CD4-positive, alpha-beta T cell treated with Interleukin-15 for 1 hour (primary cell): ENCODE results near the gene UBASH3B.
A peak's percentile ranks its signal among the peaks of the same experiment; 100 is the strongest.

Source experiments
- DNase-seq: peaks from one replicate; pipeline ENCODE4 v3.0.0-alpha.2; 2020

The UBASH3B gene

DNA sequence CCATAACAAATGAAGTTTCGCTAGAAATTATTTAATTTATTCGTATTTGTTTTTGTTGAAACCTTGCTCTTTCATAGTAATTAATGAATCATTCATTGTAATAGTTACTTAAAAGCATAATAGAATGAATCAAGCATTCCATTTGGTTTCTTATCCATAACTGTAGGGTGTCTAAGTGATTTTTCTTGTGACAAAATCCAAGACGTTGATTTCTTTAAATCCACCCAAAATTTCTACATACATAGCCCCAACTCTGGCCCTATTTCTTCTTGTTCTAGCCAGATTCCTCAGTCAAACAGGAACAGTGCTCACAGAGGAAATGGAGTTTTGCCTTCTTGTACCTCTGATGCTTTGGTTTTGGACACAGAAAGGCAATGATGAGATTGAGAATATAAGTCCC is 25.5 kb downstream of the UBASH3B start:
- DNase-seq, result no peak

DNA sequence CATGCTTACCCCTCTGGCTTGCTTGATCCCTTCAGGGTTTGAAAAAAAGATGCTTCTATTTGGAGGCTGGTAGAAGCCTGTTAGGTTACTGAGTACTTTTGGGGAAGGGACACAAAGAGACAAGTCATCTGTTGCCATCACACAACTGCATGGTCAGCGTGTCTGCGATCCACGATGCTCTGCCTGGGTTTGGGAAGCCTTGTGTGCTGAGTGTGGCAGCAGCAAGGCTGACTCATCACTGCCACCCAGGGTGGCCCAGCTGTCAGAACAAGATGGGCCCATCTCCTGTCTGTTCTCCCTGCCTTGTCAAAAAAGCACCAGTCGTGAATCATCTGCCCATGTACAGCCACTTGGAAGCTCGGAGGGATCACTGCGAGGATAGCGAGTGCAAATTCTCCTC is 26.2 kb downstream of the UBASH3B start:
- DNase-seq, result no peak

DNA sequence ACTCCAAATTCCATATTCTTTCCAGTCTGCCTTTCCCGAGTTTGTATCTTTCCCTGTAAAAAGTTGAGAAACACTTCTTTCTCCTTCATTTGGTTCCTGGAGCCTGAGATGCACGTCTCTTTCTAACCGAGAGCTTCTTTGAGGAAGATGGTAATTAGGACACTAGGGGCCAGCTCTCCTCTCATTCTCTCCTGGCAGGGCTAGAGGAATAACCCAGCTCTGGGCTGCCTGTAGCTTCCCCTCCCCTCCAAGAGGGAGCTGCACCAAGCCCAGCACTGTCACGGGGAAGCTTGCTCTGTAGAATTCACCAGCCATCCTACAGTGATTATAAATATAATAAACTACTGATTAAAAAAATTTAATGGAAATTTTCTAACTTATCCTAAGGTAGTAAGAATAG is 26.9 kb downstream of the UBASH3B start:
- no peak for DNase-seq

DNA sequence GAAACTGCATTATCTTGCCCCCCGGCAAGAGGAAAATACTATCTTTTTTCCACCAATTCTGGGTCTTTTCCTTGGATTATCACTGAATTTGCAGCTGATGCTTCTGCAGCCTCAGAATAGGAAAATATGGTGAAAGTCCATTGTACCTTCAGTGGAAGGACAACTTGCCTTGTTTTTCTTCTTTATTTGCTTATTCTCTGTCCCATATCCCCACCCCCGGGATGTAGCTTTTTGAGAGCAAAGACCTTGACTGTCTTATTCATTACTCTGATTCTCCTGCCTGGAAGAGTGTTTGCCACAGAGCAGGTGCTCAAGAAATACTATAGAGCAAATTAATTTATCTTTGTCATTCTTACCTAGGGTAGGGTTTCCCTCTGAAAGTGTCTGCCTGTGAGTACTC is 29.5 kb downstream of the UBASH3B start:
- no peak for DNase-seq

DNA sequence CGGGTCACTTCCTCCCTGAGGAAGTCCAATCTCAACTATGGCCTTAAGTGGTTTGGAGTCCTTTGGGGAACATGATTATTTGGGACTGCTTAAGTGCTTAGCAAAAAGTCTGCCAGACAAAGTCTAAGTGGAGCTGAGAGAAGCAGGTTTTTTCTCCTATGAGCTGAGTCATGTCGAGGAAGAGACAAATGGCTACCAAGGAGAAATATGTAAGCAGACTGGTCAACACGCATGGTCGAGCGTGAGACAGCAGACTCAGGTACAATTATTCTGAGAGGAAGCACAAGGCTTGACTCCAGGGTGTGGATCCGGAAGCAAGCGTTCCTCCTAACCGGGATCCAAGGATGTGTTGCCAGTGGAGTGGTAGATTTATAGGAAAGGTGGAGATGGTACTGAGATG is 30.6 kb downstream of the UBASH3B start:
- no peak for DNase-seq

DNA sequence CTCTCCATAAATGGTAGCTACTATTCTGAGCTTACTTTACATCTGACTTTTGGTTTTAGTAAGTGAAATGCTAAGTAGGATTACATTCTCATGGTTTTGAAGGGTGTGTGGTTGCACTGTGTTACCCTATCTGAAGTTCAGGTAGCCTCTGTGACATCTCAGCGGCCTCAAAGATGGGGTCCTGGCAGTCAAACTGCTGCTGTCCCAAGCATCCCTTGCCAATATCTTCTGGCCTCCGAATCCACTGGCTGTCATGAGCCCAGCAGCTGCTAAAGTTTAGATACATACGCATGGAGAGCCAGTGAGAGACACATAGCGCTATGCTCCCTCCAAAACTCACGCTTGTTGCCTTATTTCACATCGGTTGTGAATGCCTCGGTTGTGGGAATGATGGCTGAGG is 34.9 kb downstream of the UBASH3B start:
- no peak for DNase-seq

DNA sequence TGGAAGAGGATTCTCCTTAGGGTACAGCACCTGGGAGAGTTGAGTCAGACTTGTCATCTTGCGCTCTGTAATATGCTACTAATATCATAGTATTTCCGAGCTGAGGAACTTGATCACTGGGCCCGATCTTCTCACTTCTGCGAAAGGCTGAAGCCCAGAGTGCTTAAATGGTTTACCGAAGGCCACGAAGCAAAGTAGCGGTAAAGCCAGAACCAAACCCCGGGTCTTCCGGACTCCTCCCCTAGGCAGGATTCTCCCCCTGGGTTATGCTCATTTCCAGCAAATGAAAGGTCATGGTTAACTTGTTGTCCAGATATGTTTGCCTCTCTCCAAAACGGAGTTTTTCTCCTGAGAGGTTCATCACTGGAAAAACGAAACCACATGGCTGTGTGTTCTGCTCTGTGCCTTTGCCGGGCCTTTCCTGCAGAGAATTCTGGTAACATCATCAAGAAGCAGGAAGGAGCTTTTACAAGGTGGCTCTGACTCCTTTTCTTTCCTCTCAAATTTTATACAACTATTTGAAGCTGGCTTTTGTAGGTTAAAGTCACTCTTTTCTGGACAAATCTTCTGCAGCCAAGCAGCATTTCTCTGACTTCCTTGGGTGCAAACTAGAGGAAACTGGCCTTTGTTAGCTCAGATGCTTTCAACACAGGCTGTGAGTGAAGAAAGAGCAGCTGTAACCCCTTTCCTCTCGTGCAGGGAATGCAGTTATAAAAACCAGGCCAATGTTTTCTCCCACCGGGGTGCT is 35.5 kb downstream of the UBASH3B start:
- DNase-seq, result no peak

DNA sequence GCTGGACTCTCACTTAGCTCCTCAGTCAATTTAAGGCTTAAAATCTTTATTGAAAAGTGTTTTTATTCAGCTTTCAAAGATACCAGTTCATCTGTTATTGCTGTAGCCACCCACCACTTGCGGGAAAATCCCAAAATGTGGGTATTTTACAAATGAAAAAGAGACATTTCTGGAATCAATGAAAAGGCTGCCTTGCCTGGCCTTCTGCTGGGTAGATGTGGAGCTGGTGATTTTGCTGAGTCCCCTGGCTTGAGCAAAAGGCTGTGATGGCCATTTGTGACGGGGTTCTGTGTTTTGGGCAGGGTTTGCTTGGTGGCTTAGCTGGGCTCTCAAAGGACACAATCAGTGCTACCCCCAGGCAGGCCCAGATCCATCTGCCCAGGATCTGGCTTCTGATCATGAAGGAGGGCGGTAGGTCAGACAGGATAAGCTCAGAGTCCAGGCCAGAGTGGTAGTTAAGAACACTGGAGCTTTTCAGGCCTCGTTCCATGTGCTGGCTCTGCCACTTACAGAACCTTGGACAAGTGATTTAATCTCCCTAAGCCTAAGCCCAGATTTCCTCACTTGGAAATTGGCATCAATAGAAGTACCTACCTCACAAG is 36.1 kb downstream of the UBASH3B start:
- no peak for DNase-seq

DNA sequence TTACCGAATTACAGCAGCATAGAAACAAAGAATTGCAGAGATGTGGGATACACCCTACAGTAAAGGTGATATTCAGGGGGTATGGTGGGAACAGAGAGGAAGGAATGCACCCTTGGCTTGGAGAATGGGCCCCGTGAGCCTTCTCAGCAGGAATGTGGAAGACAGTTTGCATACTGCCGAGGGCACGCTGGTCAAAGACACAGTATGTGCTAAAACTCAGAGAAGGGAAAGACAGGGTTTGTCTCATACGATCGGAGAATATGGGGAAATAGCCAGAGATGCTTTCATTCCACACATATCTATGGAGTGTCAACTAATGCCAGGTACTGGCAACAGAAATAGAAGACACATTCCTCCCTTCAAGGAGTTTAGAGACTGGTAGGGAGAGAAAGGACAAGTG is 36.9 kb downstream of the UBASH3B start:
- no peak for DNase-seq

DNA sequence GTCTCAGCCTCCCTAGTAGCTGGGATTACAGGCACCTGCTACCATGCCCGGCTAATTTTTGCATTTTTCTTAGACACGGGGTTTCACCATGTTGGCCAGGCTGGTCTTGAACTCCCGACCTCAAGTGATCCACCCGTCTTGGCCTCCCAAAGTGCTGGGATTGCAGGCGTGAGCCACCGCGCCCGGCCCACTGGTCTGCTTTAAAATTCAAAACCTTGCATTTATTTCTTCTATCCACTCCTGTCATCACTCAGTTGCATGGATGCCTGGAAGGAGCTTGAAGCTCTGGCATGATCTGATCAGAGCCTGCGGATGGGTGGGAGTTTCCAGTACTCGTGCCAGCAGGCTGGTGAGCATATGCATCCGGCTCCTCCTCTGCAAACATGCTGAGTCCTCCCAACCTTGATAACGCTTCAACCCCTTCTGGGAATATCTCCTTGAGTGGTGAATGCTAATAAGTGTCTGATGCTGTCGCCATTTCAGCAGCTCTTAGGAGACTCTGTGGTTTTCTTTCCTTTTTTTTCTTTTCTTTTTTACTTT is 39.6 kb downstream of the UBASH3B start:
- no peak for DNase-seq

DNA sequence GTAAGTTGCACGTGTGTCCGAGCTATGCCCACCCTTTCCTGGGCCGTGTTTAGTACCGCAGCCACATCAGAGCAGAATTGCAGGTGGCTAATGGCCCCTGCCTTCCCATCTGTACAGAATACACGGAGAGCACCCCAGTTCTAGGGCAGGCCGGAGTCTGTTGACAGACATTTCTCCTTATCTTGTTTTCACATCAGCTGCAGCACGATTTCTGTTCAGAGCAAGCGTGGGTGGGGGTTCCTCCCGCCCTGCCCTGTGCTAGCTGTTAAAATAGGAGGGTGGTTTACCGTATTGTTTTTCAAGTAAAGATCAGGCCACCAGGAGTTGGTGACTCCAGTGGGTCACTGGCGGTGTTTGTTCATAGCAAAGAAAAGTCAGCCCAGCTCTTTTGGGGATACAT is 41.1 kb downstream of the UBASH3B start:
- peak; percentile 73 for DNase-seq

DNA sequence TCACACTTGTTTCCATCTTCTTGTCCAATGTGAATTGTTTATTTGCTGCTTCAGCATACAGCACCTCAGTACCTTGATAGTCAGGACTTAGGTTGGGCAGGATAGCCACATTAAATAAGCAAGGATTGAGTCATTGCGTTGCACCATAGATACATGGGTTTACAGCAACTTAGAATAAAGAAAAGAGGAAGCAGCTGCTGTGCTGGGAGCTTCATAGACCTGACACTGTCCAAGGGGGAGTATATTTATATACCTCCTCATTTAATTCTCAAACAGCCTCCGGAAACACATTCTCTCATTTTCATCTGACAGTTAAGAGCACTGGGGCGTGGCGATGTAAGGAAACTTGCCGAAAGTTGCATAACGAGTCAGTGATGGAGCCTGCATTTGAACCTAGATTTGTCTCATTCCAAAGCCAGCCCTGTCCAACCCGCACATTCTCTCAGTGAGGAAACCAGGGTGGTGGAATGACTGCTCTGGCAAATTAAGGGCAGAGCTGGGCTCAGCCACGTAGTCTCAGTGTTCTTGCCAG is 42.2 kb downstream of the UBASH3B start:
- peak; percentile 59 for DNase-seq

DNA sequence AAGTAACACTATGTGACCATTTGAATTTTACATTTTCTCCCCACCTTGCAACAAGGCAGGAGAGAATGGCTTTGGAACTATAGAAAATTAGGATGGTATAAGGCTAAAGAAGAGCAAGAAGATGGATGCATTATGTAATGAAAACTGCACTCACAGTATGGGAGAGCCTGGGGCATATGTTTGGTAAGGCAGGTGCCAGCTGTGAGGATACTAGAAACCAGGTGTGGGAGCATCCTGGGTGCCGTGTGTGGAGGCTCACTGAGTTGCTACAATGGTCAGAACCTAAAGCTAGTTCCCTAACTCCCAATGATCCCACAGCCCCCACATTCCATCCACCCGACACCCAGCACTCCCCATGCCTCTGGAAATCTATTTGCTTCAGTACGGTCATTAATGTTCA is 42.9 kb downstream of the UBASH3B start:
- DNase-seq, result no peak

DNA sequence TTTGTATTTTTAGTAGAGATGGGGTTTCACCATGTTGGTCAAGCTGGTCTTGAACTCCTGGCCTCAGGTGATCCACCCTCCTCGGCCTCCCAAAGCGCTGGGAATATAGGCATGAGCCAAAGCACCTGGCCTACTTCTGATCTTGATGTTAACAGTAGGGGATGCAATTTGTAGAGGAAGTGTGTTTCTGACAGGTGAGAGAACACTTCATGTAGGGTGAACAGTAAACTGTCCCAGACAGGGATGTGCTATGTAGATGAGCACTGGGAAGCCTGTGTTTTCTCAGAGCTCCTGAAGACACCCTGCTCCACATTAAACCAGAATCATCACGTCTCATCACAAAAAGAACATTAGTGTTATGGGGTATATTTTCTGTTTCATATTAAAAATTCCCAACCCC is 45.1 kb downstream of the UBASH3B start:
- DNase-seq, result no peak

DNA sequence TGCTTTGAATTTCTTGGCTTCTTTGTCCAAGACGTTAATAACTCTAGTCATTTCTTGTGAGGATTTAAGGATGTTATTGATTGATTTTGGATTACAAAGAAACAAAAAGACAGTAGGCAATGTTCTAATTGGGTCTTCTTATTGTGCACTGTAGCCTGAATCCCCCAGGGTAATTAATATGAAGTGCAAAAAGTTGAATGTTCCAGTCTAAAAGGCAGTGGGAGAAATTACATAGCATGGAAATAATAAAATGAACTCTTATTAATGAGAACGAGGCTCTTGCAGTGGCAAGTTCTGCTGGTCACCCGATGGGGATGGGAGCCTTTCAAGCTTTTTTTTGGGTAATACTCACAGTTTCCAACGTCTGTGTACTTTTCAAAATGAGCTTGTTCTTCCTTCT is 45.6 kb downstream of the UBASH3B start:
- no peak for DNase-seq

DNA sequence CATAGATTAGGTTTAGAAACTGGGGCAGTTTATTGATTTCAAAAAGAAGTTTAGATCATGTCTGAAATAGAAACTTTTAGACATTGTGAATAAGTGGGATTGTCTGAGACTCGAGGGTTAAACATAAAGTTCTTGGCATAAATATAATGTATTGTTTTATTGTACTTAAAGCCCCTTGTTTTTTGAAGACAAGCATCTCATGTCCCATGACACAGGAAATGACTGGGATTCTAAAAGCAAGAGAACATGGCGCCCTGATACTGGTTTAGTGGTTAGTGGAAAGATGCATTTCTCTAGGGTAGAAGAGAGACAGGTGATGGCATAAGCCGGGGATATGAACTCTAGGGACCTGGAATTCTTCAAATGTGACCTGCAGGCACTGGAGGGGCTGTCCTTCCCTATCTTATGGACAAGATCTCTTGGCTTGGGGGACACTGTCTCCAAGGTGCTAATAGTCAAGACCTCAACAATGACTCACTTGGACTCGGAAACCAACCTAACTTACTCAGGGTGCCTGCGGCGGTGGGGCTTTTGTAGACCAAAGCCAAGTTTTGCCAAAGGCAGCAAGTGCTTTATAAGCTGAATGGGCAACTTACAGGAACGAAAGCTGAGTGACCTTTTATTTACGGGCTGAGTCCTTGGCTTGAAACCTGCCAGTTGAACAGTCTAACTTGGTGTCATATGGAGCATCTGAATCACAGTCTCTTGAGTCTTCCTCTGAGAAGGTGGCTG is 48.2 kb downstream of the UBASH3B start:
- no peak for DNase-seq

DNA sequence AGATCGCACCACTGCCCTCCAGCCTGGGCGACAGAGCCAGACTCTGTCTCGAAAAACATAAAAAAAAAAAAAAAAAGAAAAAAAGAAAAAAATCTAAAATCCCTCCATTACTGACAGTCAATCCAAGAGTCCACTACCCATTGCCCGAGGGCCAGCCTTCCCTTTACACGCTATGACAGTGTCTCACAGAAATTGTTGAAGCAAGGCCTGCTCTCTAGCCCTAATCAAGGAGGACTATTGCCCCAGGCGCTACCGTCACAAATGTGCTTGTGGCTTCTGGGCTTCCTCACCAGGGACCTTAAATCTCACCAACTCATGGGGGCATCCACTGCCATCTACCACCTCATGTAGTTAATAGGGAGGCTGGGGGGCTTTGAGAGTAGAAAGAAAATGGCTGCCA is 49.9 kb downstream of the UBASH3B start:
- no peak for DNase-seq

DNA sequence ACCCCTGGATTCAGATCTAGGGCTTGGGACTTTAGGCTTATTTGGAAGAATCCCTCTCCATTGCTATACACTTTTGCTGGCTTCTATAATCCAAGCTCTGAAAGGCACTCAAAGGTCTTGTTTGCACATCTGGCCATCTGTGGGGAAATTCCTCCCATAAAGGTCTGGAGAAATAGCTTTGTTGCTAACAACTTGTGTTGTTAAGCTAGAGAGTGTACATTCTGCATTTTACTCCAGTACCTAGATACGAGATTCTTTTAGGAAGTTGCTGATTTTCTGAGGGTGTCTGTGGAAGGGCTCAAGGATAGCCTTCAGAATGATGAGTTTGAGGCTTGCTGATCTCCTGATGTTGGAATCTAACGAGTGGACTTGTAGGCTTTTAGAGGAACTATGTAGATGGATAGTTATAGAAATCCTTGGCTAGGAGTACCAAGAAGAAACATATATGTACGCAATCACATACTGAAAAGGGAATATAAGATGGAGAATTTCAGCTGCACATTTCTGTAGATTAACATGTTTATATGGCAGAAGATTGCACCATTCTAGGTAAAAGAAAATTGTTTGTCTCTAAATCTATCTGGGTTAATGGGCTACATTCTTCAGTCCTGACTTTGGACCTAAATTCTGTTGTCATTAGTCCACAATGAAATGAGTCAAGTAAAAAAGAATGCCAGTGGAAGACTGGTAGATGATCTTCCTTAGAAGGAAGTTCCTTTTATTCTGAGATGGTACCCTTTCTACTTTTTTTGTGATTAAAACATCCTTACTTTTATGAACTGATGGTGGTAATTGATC is 51.0 kb downstream of the UBASH3B start:
- no peak for DNase-seq

DNA sequence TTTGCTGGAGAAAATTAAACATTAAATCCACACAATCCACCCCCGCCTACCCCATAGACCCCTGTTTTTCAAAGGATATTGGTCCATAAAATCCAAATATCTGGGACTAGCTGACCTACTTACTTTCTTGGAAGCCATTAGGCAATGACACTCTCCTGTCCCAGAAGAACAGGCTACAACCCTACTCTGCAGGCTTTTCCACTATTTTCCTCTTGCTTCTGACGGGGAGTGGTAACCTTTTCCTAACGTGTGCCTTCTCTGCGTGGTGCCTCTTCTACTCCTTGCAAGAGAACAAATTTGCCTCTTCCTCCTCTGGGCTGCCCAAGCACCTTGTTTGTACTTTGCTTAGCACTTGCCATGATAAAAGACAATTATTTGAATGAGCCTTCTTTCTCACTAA is 51.6 kb downstream of the UBASH3B start:
- DNase-seq, result no peak

DNA sequence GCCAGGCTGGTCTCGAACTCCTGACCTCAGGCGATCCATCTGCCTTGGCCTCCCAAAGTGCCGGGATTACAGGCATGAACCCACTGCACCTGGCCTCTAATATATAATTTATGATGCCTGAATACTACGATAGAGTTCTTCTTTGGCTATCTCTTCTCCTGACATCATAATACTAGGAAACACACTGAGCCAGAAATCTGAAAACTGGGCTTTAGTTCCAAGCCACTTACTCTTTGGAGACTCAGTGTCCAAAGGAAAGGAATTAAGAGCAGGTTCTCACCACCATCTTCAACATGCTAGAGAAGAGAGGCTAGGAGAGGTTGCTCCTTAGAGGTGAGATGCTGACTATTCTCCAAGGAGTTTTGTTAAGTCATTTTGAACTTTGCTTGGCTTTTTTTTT is 52.4 kb downstream of the UBASH3B start:
- no peak for DNase-seq

DNA sequence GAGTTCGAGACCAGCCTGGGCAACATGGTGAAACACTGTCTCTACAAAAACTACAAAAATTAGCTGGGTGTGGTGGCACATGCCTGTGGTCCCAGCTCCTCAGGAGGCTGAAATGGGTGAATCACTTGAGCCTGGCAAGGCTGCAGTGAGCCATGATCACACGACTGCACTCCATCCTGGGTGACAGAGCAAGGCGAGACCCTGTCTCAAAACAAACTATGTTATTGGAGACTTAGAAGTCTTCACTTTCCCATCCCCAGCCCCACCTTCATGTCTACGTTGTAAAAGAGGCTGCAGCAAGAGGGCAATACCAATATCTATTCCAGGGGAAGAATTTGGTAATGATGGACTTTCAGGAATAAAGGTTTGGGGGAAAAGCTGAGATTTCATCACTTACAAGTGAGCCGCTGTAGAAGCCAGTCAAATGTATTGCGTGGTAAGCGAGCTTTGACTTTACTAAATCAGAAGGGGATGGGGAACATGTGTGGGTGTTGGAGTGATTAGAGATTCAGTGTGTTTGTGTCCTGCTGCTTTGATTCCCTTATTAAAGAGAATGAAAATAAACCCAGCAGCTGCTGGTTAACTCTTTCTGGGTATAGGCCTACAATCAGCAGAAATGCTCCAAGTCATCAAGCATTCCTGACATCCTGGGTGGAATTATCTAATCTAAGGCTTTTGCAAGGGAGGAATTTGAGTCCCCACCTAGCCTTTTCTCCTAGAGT is 53.7 kb downstream of the UBASH3B start:
- peak; percentile 33 for DNase-seq

DNA sequence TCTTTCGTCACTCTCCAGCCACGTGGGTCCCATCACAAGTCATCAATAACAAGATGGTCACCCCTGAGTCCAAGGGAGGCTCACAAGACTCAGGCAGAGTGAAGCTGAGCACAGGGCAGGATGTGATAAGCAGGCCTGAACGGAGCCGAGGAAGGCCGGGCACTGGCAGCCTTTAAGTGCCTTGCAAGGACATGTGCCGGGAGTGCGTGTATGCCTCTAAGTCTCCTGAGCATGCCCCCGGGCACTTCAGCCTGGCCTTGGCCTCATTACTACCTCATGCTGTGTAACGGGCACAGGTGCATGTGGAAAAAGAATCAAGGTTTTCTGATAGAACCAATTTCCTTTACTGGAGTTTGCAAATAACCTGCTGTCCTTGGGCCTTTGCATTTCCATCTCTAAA is 55.8 kb downstream of the UBASH3B start:
- DNase-seq, result no peak
